Measurements from ENCODE around the gene TNS3. TPM values are rescaled to one million over a fixed set of nuclear protein-coding genes. Genes with fewer than 3 reads are reported as not detected.
A peak's percentile ranks its signal among the peaks of the same experiment; 100 is the strongest.

Gene TNS3
- total RNA-seq, 1 donor from 2014 or later: 92.9 TPM

DNA sequence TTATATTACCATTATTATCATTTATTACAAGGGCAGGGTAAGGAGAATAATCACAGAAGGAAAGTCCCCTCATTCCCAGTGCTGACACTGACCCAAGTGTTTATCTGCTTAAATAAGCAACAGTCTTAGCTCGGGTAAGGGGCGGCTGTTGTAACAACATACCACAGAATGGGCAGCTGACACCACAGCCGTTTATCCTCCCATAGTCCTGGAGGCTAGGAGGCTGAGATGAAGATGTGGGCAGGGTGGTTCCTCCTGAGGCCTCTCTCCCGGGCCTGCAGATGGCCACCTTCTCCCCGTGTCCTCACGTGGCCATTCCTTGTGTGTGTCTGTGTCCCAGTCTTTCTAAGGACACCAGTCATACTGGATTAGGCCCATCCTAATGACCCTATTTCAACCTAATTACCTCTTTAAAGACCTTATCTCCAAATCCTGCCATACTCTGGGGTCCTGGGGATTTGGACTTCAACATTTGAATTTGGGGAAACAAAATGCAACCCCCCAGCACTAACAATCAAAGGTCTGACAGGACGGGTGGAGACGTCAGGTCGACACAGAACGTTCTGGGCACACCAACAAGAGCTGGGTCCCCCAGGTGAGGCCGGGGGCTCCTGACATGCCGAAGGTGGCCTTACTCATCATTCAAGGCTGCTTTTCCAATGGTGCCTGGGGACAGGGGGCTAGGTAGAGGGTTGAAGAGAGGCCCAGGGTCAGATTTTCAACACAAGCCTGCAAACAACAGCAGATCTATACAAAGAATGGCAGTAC, 93.5 kb downstream of the TNS3 start:
- TF ChIP-seq, protein P1, sequence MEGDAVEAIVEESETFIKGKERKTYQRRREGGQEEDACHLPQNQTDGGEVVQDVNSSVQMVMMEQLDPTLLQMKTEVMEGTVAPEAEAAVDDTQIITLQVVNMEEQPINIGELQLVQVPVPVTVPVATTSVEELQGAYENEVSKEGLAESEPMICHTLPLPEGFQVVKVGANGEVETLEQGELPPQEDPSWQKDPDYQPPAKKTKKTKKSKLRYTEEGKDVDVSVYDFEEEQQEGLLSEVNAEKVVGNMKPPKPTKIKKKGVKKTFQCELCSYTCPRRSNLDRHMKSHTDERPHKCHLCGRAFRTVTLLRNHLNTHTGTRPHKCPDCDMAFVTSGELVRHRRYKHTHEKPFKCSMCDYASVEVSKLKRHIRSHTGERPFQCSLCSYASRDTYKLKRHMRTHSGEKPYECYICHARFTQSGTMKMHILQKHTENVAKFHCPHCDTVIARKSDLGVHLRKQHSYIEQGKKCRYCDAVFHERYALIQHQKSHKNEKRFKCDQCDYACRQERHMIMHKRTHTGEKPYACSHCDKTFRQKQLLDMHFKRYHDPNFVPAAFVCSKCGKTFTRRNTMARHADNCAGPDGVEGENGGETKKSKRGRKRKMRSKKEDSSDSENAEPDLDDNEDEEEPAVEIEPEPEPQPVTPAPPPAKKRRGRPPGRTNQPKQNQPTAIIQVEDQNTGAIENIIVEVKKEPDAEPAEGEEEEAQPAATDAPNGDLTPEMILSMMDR (IDR thresholded peaks at IDR 0.05; ENCODE audit: insufficient read depth, low read depth, low read length): no peak
- no peak for TF ChIP-seq EZH2 (IDR thresholded peaks at IDR 0.05; ENCODE audit: insufficient read depth, low read length)
- H3K4me2 ChIP-seq (ENCODE audit: low read length): no peak overlapping the region
- peaks cover 17% of the 10 kb centered on the region for H3K36me3 Mint-ChIP-seq (ENCODE audit: low read depth, unreplicated experiment)
- no peaks in the 10 kb centered on the region for H3K9me3 Mint-ChIP-seq (ENCODE audit: unreplicated experiment)
- DNase-seq (ENCODE audit: low read depth) (no peak), FAIRE-seq (no peak)
- H4K20me1 ChIP-seq (ENCODE audit: insufficient read depth, low read length): peaks cover 30% of the 10 kb centered on the region
- H3K4me1 Mint-ChIP-seq (ENCODE audit: low read depth, unreplicated experiment): peaks cover 43% of the 10 kb centered on the region
- H2AFZ ChIP-seq (ENCODE audit: low read depth, low read length): no peak overlapping the region
- no peaks in the 10 kb centered on the region for H3K9me3 ChIP-seq (ENCODE audit: insufficient read depth, low read depth, low read length)
- peaks cover 89% of the 10 kb centered on the region for H3K79me2 ChIP-seq (ENCODE audit: insufficient read depth, low read length)
- no peak overlapping the region for H3K27ac ChIP-seq (ENCODE audit: low read depth, low read length)
- peaks cover 28% of the 10 kb centered on the region for H3K4me1 ChIP-seq (ENCODE audit: insufficient read depth, low read length)
- H3K36me3 ChIP-seq (ENCODE audit: insufficient read depth, low read length): no peaks in the 10 kb centered on the region
- no peaks in the 10 kb centered on the region for H3K27me3 Mint-ChIP-seq (ENCODE audit: low read depth, unreplicated experiment)
- no peak overlapping the region for H3K4me3 Mint-ChIP-seq (ENCODE audit: unreplicated experiment)
- H3K27me3 ChIP-seq (ENCODE audit: insufficient read depth, low read length): no peaks in the 10 kb centered on the region
- peak overlapping the region; percentile 1 for H3K27ac Mint-ChIP-seq (ENCODE audit: unreplicated experiment)
- H3K4me3 ChIP-seq (ENCODE audit: insufficient read depth, low read depth, low read length): no peak overlapping the region
- H3K9ac ChIP-seq (ENCODE audit: low read length): no peak overlapping the region

- H3K27ac ChIP-seq (ENCODE audit: low read depth, low read length): peak overlapping the region; percentile 55
- peaks cover 19% of the 10 kb centered on the region for H4K20me1 ChIP-seq (ENCODE audit: insufficient read depth, low read length)
- Mint-ChIP-seq H3K9me3 (ENCODE audit: unreplicated experiment) (no peaks in the 10 kb centered on the region), H3K4me3 (ENCODE audit: unreplicated experiment) (no peak overlapping the region), H3K4me1 (ENCODE audit: low read depth, unreplicated experiment) (peaks cover 58% of the 10 kb centered on the region), H3K27me3 (ENCODE audit: low read depth, unreplicated experiment) (no peaks in the 10 kb centered on the region), H3K36me3 (ENCODE audit: low read depth, unreplicated experiment) (peaks cover 14% of the 10 kb centered on the region), H3K27ac (ENCODE audit: unreplicated experiment) (peak overlapping the region; percentile 8)
- no peak overlapping the region for H2AFZ ChIP-seq (ENCODE audit: low read depth, low read length)
- no peaks in the 10 kb centered on the region for H3K36me3 ChIP-seq (ENCODE audit: insufficient read depth, low read length)
- FAIRE-seq: peak; percentile 58
- no peak for TF ChIP-seq EZH2 (IDR thresholded peaks at IDR 0.05; ENCODE audit: insufficient read depth, low read length)
- TF ChIP-seq, protein P1 (IDR thresholded peaks at IDR 0.05; ENCODE audit: insufficient read depth, low read depth, low read length): no peak
- no peak overlapping the region for H3K4me3 ChIP-seq (ENCODE audit: insufficient read depth, low read depth, low read length)
- peaks cover 46% of the 10 kb centered on the region for H3K4me1 ChIP-seq (ENCODE audit: insufficient read depth, low read length)
- no peak for DNase-seq (ENCODE audit: low read depth)
- no peaks in the 10 kb centered on the region for H3K9me3 ChIP-seq (ENCODE audit: insufficient read depth, low read depth, low read length)
- H3K4me2 ChIP-seq (ENCODE audit: low read length): peak overlapping the region; percentile 7
- H3K9ac ChIP-seq (ENCODE audit: low read length): peak overlapping the region; percentile 44
- peaks cover 78% of the 10 kb centered on the region for H3K79me2 ChIP-seq (ENCODE audit: insufficient read depth, low read length)
- H3K27me3 ChIP-seq (ENCODE audit: insufficient read depth, low read length): no peaks in the 10 kb centered on the region
Measured at GRCh38 chr7:47485640-47486435, 96.1 kb downstream of the TNS3 start.
